K562 (cell line): ENCODE measurements around the gene RPL7A. TPM values are rescaled to one million over a fixed set of nuclear protein-coding genes. Genes with fewer than 3 reads are reported as not detected.

Source experiments
- ATF1 ChIP-seq, 2 experiments: fragments of 450-650 bp in 1 of 2; IDR thresholded peaks; 2 replicates each; pipeline ENCODE4 v1.6.1; 2016; ENCODE audit warnings: missing compliant biosample characterization in 1 of 2, missing genetic modification characterization in 1 of 2
- E2F4 ChIP-seq: sonication (generic); formaldehyde crosslinking; IDR thresholded peaks from 2 replicates; pipeline ENCODE4 v1.8.0; 2022; ENCODE audit warnings: mild to moderate bottlenecking, low read depth, missing genetic modification reagents
- FOXA1 ChIP-seq: fragments of 450-650 bp; IDR thresholded peaks from 2 replicates; pipeline ENCODE4 v1.6.1; 2016; ENCODE audit warnings: mild to moderate bottlenecking, borderline replicate concordance
- GABPA ChIP-seq: fragments of 200-800 bp; sonication (Bioruptor generic); conservative IDR thresholded peaks from 2 replicates; pipeline ENCODE4 v1.6.1; 2016; ENCODE audit warnings: low read depth, missing genetic modification characterization, missing compliant biosample characterization
- GTF2E2 ChIP-seq: fragments of 200-800 bp; sonication (Bioruptor generic); IDR thresholded peaks from 2 replicates; pipeline ENCODE4 v1.6.1; 2016; ENCODE audit warnings: missing genetic modification characterization, missing compliant biosample characterization
- GTF3C2 ChIP-seq: IDR thresholded peaks from 3 replicates; pipeline ENCODE4 v1.6.1; 2011; ENCODE audit warnings: borderline replicate concordance, mild to moderate bottlenecking, moderate library complexity; ENCODE audit not compliant: insufficient read length; ENCODE audit errors: extremely low read depth
- IRF2 ChIP-seq: sonication (generic); formaldehyde crosslinking; IDR thresholded peaks from 2 replicates; pipeline ENCODE4 v1.8.1; 2022; ENCODE audit warnings: mild to moderate bottlenecking, missing genetic modification reagents
- MITF ChIP-seq: IDR thresholded peaks from 2 replicates; pipeline ENCODE4 v1.6.1; 2014; ENCODE audit warnings: antibody characterized with exemption
- MYNN ChIP-seq, 2 experiments: sonication (generic); formaldehyde crosslinking in 1 of 2; IDR thresholded peaks; 2 replicates each; pipeline versions ENCODE4 v1.5.0 to v1.6.1; 2016 to 2020; ENCODE audit warnings: antibody characterized with exemption in 1 of 2, missing genetic modification reagents in 1 of 2
- RNF219 ChIP-seq: fragments of 250-450 bp; sonication (Bioruptor Pico); IDR thresholded peaks from 2 replicates; pipeline ENCODE4 v1.5.0; 2022; ENCODE audit warnings: mild to moderate bottlenecking
- SNRNP70 ChIP-seq: fragments of 200-400 bp; formaldehyde crosslinking; optimal IDR thresholded peaks from 2 replicates; pipeline ENCODE3; 2017; ENCODE audit warnings: low read depth, low read length
- THRAP3 ChIP-seq: fragments of 450-650 bp; IDR thresholded peaks from 2 replicates; pipeline ENCODE4 v1.6.1; 2016; ENCODE audit warnings: mild to moderate bottlenecking, inconsistent platforms, borderline replicate concordance
- ZKSCAN3 ChIP-seq: fragments of 250-450 bp; sonication (Bioruptor Pico); IDR thresholded peaks from 2 replicates; pipeline ENCODE4 v1.4.0; 2020
- ZNF511 ChIP-seq: sonication (generic); formaldehyde crosslinking; IDR thresholded peaks from 2 replicates; pipeline ENCODE4 v1.8.0; 2022; ENCODE audit warnings: mild to moderate bottlenecking, missing genetic modification reagents
- ZNF639 ChIP-seq, 2 experiments: fragments of 200-800 bp in 1 of 2; sonication (Bioruptor generic) in 1 of 2; sonication (generic) in 1 of 2; formaldehyde crosslinking in 1 of 2; IDR thresholded peaks in 1 of 2; conservative IDR thresholded peaks in 1 of 2; 2 replicates each; pipeline versions ENCODE4 v1.5.0 to v1.6.1; 2016 to 2020; ENCODE audit warnings: missing compliant biosample characterization in 1 of 2, missing genetic modification characterization in 1 of 2, missing genetic modification reagents in 1 of 2
- ZNF707 ChIP-seq: fragments of 250-450 bp; sonication (Bioruptor Pico); conservative IDR thresholded peaks from 2 replicates; pipeline ENCODE4 v1.8.0; 2022; ENCODE audit warnings: inconsistent platforms, mild to moderate bottlenecking, moderate library complexity
- polyA plus RNA-seq, 8 experiments: library from polyadenylated mRNA; depleted of rRNA in 4 of 8; stranded (reverse) in 5 of 8; unstranded in 3 of 8; fragments of >200 nt; fragmentation: Nextera tagmentation in 2 of 8; fragmentation: Illumina TruSeq in 1 of 8; extraction: Ambion mirVana in 2 of 8; extraction: Trizol in 1 of 8; gene quantifications; 2 replicates each; pipeline versions ENCODE4 v1.2.1 to v1.2.3, GENCODE V29; 2011 to 2014; ENCODE audit warnings: inconsistent platforms in 1 of 8, missing spikeins in 1 of 8
- total RNA-seq, 7 experiments: library from RNA; depleted of rRNA in 6 of 7; stranded (reverse); fragments of >200 nt in 6 of 7; fragmentation: Illumina TruSeq in 2 of 7; extraction: Trizol in 2 of 7; gene quantifications; 2 replicates each; pipeline versions ENCODE4 v1.2.1 to v1.2.3, GENCODE V29; 2011 to 2021; ENCODE audit warnings: low replicate concordance in 1 of 7

RPL7A gene
- total and polyA plus RNA-seq, 9 of the 15 experiments (the other 6 are each of a cell fraction or from before 2014, with no cell fraction given), result 1,935 to 3,760 (median 2,652) TPM

- TF ChIP-seq E2F4 (CRISPR knock-in tag), result 0 out of 2 replicates have a peak, but pooled peaks have one; percentile 36
- 0 out of 2 replicates have a peak, but pooled peaks have one; percentile 25 for TF ChIP-seq ZNF511 (CRISPR knock-in tag)
- no peak for TF ChIP-seq MYNN (IDR thresholded peaks at IDR 0.05)
- no peak for TF ChIP-seq MYNN (CRISPR knock-in tag; IDR thresholded peaks at IDR 0.05)
- TF ChIP-seq GTF3C2, result no peak
- no peak for TF ChIP-seq ZNF639 (CRISPR knock-in tag; conservative IDR thresholded peaks at IDR 0.05 in 1 of 2, IDR thresholded peaks at IDR 0.05 in 1 of 2)
- TF ChIP-seq ATF1 (CRISPR knock-in tag; IDR thresholded peaks at IDR 0.05), result no peak
- no peak for TF ChIP-seq ATF1 (tag; IDR thresholded peaks at IDR 0.05)
- no peak for TF ChIP-seq FOXA1
- no peak for TF ChIP-seq ZNF707
- TF ChIP-seq IRF2 (CRISPR knock-in tag), result no peak
- TF ChIP-seq SNRNP70, result no peak
- 0 out of 2 replicates have a peak, but pooled peaks have one; percentile 30 for TF ChIP-seq MITF
- no peak for TF ChIP-seq GABPA
- TF ChIP-seq ZKSCAN3 (CRISPR knock-in tag), result no peak
- TF ChIP-seq GTF2E2 (tag), result no peak
- TF ChIP-seq THRAP3, result no peak
- no peak for TF ChIP-seq RNF219
Measured at GRCh38 chr9:133359399-133360175, 11.6 kb downstream of the RPL7A start (continued).
